ENCODE results near the gene SPTLC2. TPM values are rescaled to one million over a fixed set of nuclear protein-coding genes. Genes with fewer than 3 reads are reported as not detected.
A peak's percentile ranks its signal among the peaks of the same experiment; 100 is the strongest.

Gene SPTLC2
- total RNA-seq, 1 experiment from 2014 or later: 68.4 TPM

DNA sequence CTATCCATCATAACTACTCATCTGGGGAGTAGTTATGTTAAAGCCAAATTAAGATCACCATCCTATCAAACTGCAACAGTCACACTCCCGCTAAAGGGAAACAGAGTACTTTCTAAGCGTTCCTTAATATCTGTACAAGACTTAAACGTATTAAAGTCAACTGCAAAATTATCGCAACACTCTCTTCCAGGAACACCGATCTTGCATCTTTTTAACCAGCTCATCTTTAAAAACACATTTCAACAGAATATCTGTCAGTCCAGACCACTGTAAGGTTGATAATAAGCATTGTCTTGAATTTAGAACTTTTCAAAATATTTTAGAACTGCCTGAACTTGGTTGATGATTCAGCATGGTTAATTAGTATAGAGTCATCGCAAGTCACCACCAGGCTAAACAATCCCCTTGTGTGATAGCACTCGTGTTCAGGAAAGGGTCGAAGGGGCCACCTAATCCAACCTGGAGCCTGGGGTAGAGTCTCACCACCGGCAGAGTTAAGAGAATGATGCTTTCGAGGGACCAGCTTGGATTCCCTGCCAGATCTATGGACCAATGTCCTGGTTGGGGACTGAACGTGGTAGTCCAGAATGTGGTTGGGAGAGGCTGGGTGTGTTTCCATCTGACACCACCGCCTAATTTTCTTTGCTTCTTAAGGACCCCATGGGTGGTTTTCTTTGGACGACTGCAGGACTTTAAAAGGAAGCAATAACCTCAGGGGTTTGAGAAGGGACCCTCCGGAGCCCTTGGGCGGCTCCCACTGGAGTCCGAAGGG is 890 bp downstream of the SPTLC2 start:
- Histone ChIP-seq H3K4me2 (peak overlapping the region; percentile 98), H3K4me3 (peak overlapping the region; percentile 85), H2AFZ (peak overlapping the region; percentile 78), H3K4me1 (replicated peaks; ENCODE audit: insufficient read depth) (peaks cover 42% of the 10 kb centered on the region), H3K27me3 (ENCODE audit: insufficient read depth, low read depth) (no peaks in the 10 kb centered on the region), H3K36me3 (ENCODE audit: low read depth) (no peaks in the 10 kb centered on the region), H3K27ac (peak overlapping the region; percentile 76), H3K9me2 (ENCODE audit: insufficient read depth) (no peaks in the 10 kb centered on the region), H3K9me3 (ENCODE audit: insufficient read depth, low read depth) (no peaks in the 10 kb centered on the region), H4K20me1 (ENCODE audit: insufficient read depth) (peaks cover 15% of the 10 kb centered on the region), H3F3A (ENCODE audit: insufficient read depth, low read depth) (peaks cover 33% of the 10 kb centered on the region), H3K79me2 (ENCODE audit: low read depth) (peaks cover 54% of the 10 kb centered on the region)
- POLR2A ChIA-PET (ENCODE audit: unreplicated experiment): interaction anchor here (0.5 kb wide), 1 partner anchor 175 kb away, joined by 40 read pairs; no protein-coding TSS in a partner anchor
- DNase-seq: peak; percentile 33 to 50
- CTCF ChIA-PET: interaction anchor here (0.6 kb wide), 1 partner anchor 311 kb away, joined by 4 read pairs; no protein-coding TSS in a partner anchor
- no peak for TF ChIP-seq EZH2 (IDR thresholded peaks at IDR 0.05; ENCODE audit: low read depth)
- TF ChIP-seq, protein P1, sequence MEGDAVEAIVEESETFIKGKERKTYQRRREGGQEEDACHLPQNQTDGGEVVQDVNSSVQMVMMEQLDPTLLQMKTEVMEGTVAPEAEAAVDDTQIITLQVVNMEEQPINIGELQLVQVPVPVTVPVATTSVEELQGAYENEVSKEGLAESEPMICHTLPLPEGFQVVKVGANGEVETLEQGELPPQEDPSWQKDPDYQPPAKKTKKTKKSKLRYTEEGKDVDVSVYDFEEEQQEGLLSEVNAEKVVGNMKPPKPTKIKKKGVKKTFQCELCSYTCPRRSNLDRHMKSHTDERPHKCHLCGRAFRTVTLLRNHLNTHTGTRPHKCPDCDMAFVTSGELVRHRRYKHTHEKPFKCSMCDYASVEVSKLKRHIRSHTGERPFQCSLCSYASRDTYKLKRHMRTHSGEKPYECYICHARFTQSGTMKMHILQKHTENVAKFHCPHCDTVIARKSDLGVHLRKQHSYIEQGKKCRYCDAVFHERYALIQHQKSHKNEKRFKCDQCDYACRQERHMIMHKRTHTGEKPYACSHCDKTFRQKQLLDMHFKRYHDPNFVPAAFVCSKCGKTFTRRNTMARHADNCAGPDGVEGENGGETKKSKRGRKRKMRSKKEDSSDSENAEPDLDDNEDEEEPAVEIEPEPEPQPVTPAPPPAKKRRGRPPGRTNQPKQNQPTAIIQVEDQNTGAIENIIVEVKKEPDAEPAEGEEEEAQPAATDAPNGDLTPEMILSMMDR (conservative IDR thresholded peaks at IDR 0.05): no peak
- intact Hi-C loops (cut with micrococcal nuclease; ENCODE audit: unreplicated experiment): loop anchor here (1.0 to 2.0 kb wide), 6 partner anchors 23 to 295 kb away; partner anchors contain the start of genes AHSA1, GSTZ1 and POMT2
- BruUV-seq (replicated peaks): no TSS peak

DNA sequence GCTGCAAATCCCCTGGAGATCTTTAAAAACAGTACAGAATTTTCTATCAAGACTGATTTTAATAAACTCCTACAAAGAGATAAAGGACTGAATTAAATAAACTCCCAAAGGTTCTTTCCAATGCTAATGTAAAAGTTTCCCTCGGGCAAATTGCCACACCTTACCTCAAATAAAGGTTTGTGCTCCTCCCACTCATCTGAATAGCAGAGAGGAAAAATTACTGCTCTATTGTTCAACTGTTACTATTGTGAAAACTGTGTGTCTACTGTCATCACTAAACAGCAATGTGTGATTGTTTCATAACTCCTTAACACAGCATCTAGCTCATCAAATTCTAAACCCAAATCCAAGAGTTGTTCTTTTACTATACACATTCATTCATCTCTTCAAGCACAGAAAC is 3.2 kb downstream of the SPTLC2 start:
- H3K27ac ChIP-seq: no peak overlapping the region
- DNase-seq: peak in 1 of 2 experiments; percentile 67
- no peak overlapping the region for H2AFZ ChIP-seq
- no peaks in the 10 kb centered on the region for H3K27me3 ChIP-seq (ENCODE audit: insufficient read depth, low read depth)
- intact Hi-C loops (cut with micrococcal nuclease; ENCODE audit: unreplicated experiment): no loop called here
- peaks cover 42% of the 10 kb centered on the region for H3K4me1 ChIP-seq (replicated peaks; ENCODE audit: insufficient read depth)
- H3K36me3 ChIP-seq (ENCODE audit: low read depth): no peaks in the 10 kb centered on the region
- no peak overlapping the region for H3K4me3 ChIP-seq
- peaks cover 75% of the 10 kb centered on the region for H3K79me2 ChIP-seq (ENCODE audit: low read depth)
- BruUV-seq (replicated peaks): no TSS peak
- ChIA-PET CTCF (interaction anchor here (0.6 to 0.7 kb wide), 2 partner anchors 43 to 240 kb away, joined by 3 to 6 read pairs; no protein-coding TSS in a partner anchor), POLR2A (ENCODE audit: unreplicated experiment) (no interaction called here)
- H3K9me2 ChIP-seq (ENCODE audit: insufficient read depth): no peaks in the 10 kb centered on the region
- peak overlapping the region; percentile 35 for H3K4me2 ChIP-seq
- peaks cover 26% of the 10 kb centered on the region for H3F3A ChIP-seq (ENCODE audit: insufficient read depth, low read depth)
- peaks cover 32% of the 10 kb centered on the region for H4K20me1 ChIP-seq (ENCODE audit: insufficient read depth)
- no peaks in the 10 kb centered on the region for H3K9me3 ChIP-seq (ENCODE audit: insufficient read depth, low read depth)
- TF ChIP-seq EZH2 (IDR thresholded peaks at IDR 0.05; ENCODE audit: low read depth): no peak
- TF ChIP-seq, protein P1 (conservative IDR thresholded peaks at IDR 0.05): no peak

DNA sequence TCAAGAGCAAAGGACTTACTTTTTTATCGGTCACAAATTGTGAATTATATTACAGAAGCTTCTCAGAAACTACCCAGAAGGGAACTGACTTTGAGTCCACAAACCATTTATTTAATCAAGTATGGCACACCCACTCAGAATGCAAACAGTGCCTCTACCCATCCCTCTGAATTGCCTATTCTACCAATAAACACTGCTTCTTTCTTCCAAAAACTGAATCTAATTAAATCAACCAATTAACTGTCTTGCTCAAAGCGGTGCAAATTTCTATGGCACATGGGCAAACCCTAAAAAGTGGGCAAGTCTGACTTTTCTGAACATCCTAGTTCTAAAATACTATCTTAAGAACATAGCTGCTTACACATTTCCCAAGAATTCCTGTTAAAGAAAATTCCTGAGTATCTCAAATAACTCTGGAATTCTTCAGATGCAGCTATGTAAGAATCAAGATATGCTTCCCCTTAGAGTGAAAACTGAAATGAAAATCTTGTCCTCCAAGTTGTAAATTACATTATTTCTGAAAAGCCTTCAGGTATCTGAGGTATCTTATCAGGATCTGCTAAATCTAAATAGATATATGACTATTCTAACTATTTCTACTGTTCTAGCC is 4.3 kb downstream of the SPTLC2 start:
- DNase-seq: no peak
- Histone ChIP-seq H3F3A (ENCODE audit: insufficient read depth, low read depth) (peaks cover 15% of the 10 kb centered on the region), H3K36me3 (ENCODE audit: low read depth) (no peaks in the 10 kb centered on the region), H2AFZ (no peak overlapping the region), H4K20me1 (ENCODE audit: insufficient read depth) (peaks cover 39% of the 10 kb centered on the region), H3K27me3 (ENCODE audit: insufficient read depth, low read depth) (no peaks in the 10 kb centered on the region), H3K9me3 (ENCODE audit: insufficient read depth, low read depth) (no peaks in the 10 kb centered on the region), H3K4me1 (replicated peaks; ENCODE audit: insufficient read depth) (peaks cover 38% of the 10 kb centered on the region), H3K9me2 (ENCODE audit: insufficient read depth) (no peaks in the 10 kb centered on the region), H3K79me2 (ENCODE audit: low read depth) (peaks cover 86% of the 10 kb centered on the region), H3K4me2 (peak overlapping the region; percentile 35), H3K4me3 (no peak overlapping the region), H3K27ac (no peak overlapping the region)
- BruUV-seq (replicated peaks): no TSS peak
- CTCF ChIA-PET: interaction anchor here (0.7 to 1.1 kb wide), 3 partner anchors 43 to 291 kb away, joined by 3 to 9 read pairs (median 4); partner anchors contain the start of gene GSTZ1
- POLR2A ChIA-PET (ENCODE audit: unreplicated experiment): no interaction called here
- TF ChIP-seq, protein P1 (conservative IDR thresholded peaks at IDR 0.05): no peak
- no peak for TF ChIP-seq EZH2 (IDR thresholded peaks at IDR 0.05; ENCODE audit: low read depth)
- intact Hi-C loops (cut with micrococcal nuclease; ENCODE audit: unreplicated experiment): no loop called here

Measured in PC-9 (cell line).